Panc1 (cell line): ENCODE results near the gene PIP5K1A. TPM values are rescaled to one million over a fixed set of nuclear protein-coding genes. Genes with fewer than 3 reads are reported as not detected.

Source experiments
- ATAC-seq: fragments of 200-7000 bp; cut with Tn5 transposase; 2 replicates; pipeline ENCODE4 v1.9.1; 2020; ENCODE audit warnings: mild to moderate bottlenecking, moderate library complexity
- BruUV-seq: library from RNA; stranded (reverse); fragments of 400-500 nt; replicated peaks from 2 replicates; lab custom pipeline; 2021; lab: Mats Ljungman, UMichigan
- CTCF ChIA-PET: fragments of 300-600 bp; sonication (Branson Sonifier 250); formaldehyde crosslinking; loops from one replicate; lab custom pipeline; 2022; ENCODE audit warnings: antibody characterized with exemption; lab: Charles Lee
- POLR2A ChIA-PET: fragments of 300-600 bp; sonication (Branson Sonifier 250); formaldehyde crosslinking; loops from one replicate; lab custom pipeline; 2022; ENCODE audit warnings: antibody characterized with exemption; lab: Charles Lee
- DNase-seq: peaks from one replicate; pipeline ENCODE4 v3.0.0-alpha.2; 2010; ENCODE audit warnings: low read depth, low spot score
- H3K27ac ChIP-seq: 2 replicates; pipeline ENCODE4 v1.5.1; 2011; ENCODE audit warnings: mild to moderate bottlenecking, low read length, inconsistent platforms
- H3K27me3 ChIP-seq: fragments of 200-500 bp; sonication (Bioruptor generic); 2 replicates; pipeline ENCODE4 v1.6.0; 2014; ENCODE audit warnings: low read length, inconsistent platforms; ENCODE audit not compliant: control insufficient read depth, insufficient read depth
- H3K36me3 ChIP-seq: fragments of 200-500 bp; sonication (Bioruptor generic); 2 replicates; pipeline ENCODE4 v1.5.1; 2014; ENCODE audit warnings: inconsistent platforms, mild to moderate bottlenecking, low read length, moderate library complexity; ENCODE audit not compliant: control insufficient read depth, insufficient read depth
- H3K4me1 ChIP-seq: 2 replicates; pipeline ENCODE4 v1.5.1; 2011; ENCODE audit warnings: inconsistent platforms, mild to moderate bottlenecking, low read length, moderate library complexity; ENCODE audit not compliant: control insufficient read depth, insufficient read depth
- H3K4me3 ChIP-seq, 2 experiments: 2 replicates each; pipeline ENCODE4 v1.5.1; 2011 to 2012; ENCODE audit warnings: low read depth in 2 of 2, low read length in 2 of 2, mild to moderate bottlenecking in 2 of 2, inconsistent platforms in 1 of 2, moderate library complexity in 1 of 2
- H3K9me3 ChIP-seq: fragments of 200-500 bp; sonication (Bioruptor generic); 2 replicates; pipeline ENCODE4 v1.5.1; 2014; ENCODE audit warnings: low read depth, mild to moderate bottlenecking, inconsistent platforms, low read length, moderate library complexity; ENCODE audit not compliant: control insufficient read depth, insufficient read depth
- CTCF ChIP-seq: fragments of 450-650 bp; IDR thresholded peaks from 2 replicates; pipeline ENCODE4 v1.5.1; 2017; ENCODE audit warnings: mild to moderate bottlenecking
- POLR2AphosphoS5 ChIP-seq: IDR thresholded peaks from 2 replicates; pipeline ENCODE4 v1.6.1; 2012; ENCODE audit warnings: mild to moderate bottlenecking, low read depth, low read length, moderate library complexity
- REST ChIP-seq, 2 experiments: IDR thresholded peaks; 2 replicates each; pipeline ENCODE4 v1.6.1; 2011 to 2012; ENCODE audit warnings: low read depth in 2 of 2, control low read depth in 1 of 2, low read length in 1 of 2, mild to moderate bottlenecking in 1 of 2, moderate library complexity in 1 of 2; ENCODE audit not compliant: insufficient read depth in 1 of 2
- SIN3A ChIP-seq: IDR thresholded peaks from 2 replicates; pipeline ENCODE4 v1.6.1; 2012; ENCODE audit warnings: low read depth, mild to moderate bottlenecking, low read length, moderate library complexity, borderline replicate concordance; ENCODE audit not compliant: insufficient read depth
- TCF7L2 ChIP-seq: IDR thresholded peaks from 2 replicates; pipeline ENCODE4 v1.6.1; 2011; ENCODE audit warnings: mild to moderate bottlenecking, low read depth, low read length, inconsistent platforms
- in situ Hi-C: cut with HindIII; loops from 2 replicates; pipeline ENCODE4 v1.10.0; 2016; ENCODE audit warnings: low sequenced_read_pairs, low pct_unique_long_range_greater_than_20kb
- intact Hi-C: fragments of 100-400 bp; cut with micrococcal nuclease; formaldehyde crosslinking; loops from one replicate; pipeline ENCODE4 v1.10.0; 2022; ENCODE audit not compliant: unreplicated experiment
- total RNA-seq: library from RNA; stranded (reverse); gene quantifications from one replicate; pipeline ENCODE4 v1.2.1, GENCODE V29; 2021; ENCODE audit not compliant: unreplicated experiment

PIP5K1A gene
- total RNA-seq, 1 experiment from 2014 or later: 78.9 TPM

GRCh38 chr1:151158751-151159251, 39.6 kb upstream of the PIP5K1A start:
- no peaks in the 10 kb centered on the region for H3K4me1 ChIP-seq
- DNase-seq (no peak), ATAC-seq (no peak)
- H3K27me3 ChIP-seq: no peaks in the 10 kb centered on the region
- in situ Hi-C loops: no loop called here
- intact Hi-C loops: no loop called here
- H3K27ac ChIP-seq: no peak overlapping the region
- no TSS peak for BruUV-seq
- no peaks in the 10 kb centered on the region for H3K9me3 ChIP-seq
- ChIA-PET POLR2A (no interaction called here), CTCF (no interaction called here)
- H3K36me3 ChIP-seq: no peaks in the 10 kb centered on the region; the same call in 1 of the 2 replicates
- no peak overlapping the region for H3K4me3 ChIP-seq
- TF ChIP-seq REST (IDR thresholded peaks at IDR 0.05; ENCODE audit: insufficient read depth in 1 of 2, low read depth in 2 of 2, low read length in 1 of 2) (no peak), TCF7L2 (no peak)

- no peak for DNase-seq
- Histone ChIP-seq H3K4me1 (peaks cover 2% of the 10 kb centered on the region), H3K36me3 (no peaks in the 10 kb centered on the region; the same call in 1 of the 2 replicates), H3K4me3 (no peak overlapping the region), H3K27ac (no peak overlapping the region), H3K9me3 (no peaks in the 10 kb centered on the region), H3K27me3 (no peaks in the 10 kb centered on the region)
- in situ Hi-C loops (no loop called here), intact Hi-C loops (no loop called here)
- no peak for ATAC-seq
- no peak for TF ChIP-seq REST (IDR thresholded peaks at IDR 0.05; ENCODE audit: insufficient read depth in 1 of 2, low read depth in 2 of 2, low read length in 1 of 2)
- TF ChIP-seq CTCF: no peak
- TF ChIP-seq POLR2AphosphoS5: no peak
- TF ChIP-seq SIN3A: no peak
- TF ChIP-seq TCF7L2: no peak
- POLR2A ChIA-PET: no interaction called here
- CTCF ChIA-PET: interaction anchor here (0.6 kb wide), 1 partner anchor 64 kb away, joined by 5 read pairs; no protein-coding TSS in a partner anchor
- BruUV-seq: no TSS peak
Measured at GRCh38 chr1:151159373-151159772, 39.0 kb upstream of the PIP5K1A start.
